ENCODE measurements around the gene CNOT4. TPM values are rescaled to one million over a fixed set of nuclear protein-coding genes. Genes with fewer than 3 reads are reported as not detected.

Gene CNOT4
- total RNA-seq, 6 experiments from 2014 or later: 23.2 to 27.3 (median 25.1) TPM

DNA sequence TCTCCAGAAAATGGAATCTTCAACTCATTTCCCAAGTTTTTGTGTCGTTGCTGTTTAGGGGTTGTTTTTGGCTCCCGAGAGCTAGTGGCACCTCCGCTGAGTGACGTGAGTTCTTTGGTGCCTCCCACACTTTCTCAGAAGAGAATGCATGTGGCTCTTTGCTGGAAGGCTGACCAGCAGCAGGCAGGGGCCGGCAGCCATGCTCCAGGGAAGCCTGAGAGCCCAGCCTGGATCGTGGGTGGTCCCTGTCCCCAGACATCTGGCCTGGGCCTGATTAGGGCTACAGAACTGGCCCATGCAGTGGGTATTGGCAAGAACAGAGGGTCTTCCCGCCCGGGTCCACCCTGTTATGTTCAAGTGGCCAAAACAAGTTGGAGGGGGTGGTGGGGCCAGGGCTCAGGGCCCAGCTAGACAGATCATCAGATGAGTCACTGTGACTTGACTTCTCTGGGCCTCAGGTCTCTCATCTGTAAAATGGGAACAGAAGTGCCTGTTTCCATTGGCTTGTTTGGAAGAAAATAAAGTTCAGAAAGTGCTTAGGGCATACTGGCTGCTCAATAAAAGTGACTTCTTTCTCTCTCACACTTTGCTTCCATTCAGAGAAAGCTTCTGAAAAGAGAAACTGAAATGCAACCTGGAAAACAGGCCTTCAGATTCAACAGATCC is 193.1 kb downstream of the CNOT4 start:
- peaks cover 28% of the 10 kb centered on the region for H3K27me3 Mint-ChIP-seq (ENCODE audit: insufficient read depth)
- no peak overlapping the region for H3K27ac Mint-ChIP-seq
- peaks cover 10% of the 10 kb centered on the region; the same call in 1 of the 2 replicates for H3K4me1 Mint-ChIP-seq (ENCODE audit: low read depth)
- TF ChIP-seq, protein P1, sequence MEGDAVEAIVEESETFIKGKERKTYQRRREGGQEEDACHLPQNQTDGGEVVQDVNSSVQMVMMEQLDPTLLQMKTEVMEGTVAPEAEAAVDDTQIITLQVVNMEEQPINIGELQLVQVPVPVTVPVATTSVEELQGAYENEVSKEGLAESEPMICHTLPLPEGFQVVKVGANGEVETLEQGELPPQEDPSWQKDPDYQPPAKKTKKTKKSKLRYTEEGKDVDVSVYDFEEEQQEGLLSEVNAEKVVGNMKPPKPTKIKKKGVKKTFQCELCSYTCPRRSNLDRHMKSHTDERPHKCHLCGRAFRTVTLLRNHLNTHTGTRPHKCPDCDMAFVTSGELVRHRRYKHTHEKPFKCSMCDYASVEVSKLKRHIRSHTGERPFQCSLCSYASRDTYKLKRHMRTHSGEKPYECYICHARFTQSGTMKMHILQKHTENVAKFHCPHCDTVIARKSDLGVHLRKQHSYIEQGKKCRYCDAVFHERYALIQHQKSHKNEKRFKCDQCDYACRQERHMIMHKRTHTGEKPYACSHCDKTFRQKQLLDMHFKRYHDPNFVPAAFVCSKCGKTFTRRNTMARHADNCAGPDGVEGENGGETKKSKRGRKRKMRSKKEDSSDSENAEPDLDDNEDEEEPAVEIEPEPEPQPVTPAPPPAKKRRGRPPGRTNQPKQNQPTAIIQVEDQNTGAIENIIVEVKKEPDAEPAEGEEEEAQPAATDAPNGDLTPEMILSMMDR (IDR thresholded peaks at IDR 0.05): no peak
- H3K36me3 Mint-ChIP-seq (ENCODE audit: low read depth): no peaks in the 10 kb centered on the region
- no peak for DNase-seq
- H3K9me3 Mint-ChIP-seq: no peaks in the 10 kb centered on the region
- no peak overlapping the region for H3K4me3 Mint-ChIP-seq

DNA sequence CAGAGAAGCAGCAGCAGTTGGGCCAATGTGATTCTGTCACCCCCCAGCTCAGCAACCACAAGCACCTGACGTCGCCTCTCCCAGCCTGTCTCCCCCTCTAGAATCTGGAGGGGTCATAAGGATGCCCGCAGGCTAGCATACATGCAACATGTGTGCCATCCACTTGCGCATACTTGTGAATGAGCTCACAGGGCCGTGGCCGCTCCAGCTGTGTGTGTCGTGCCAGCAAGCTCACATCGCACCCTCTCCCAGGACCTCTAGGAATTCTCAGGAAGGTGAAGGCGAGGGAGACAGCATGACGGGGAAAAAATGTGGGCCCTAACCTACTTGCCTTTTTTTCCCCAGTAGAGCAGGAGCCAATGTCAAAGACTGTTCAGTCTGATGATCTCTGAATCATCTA is 195.9 kb downstream of the CNOT4 start:
- H3K4me1 Mint-ChIP-seq (ENCODE audit: low read depth): no peaks in the 10 kb centered on the region
- H3K27me3 Mint-ChIP-seq (ENCODE audit: insufficient read depth): peaks cover 28% of the 10 kb centered on the region
- TF ChIP-seq, protein P1 (IDR thresholded peaks at IDR 0.05): no peak
- no peak overlapping the region for H3K4me3 Mint-ChIP-seq
- H3K27ac Mint-ChIP-seq: no peak overlapping the region
- H3K9me3 Mint-ChIP-seq: no peaks in the 10 kb centered on the region
- DNase-seq: no peak
- no peaks in the 10 kb centered on the region for H3K36me3 Mint-ChIP-seq (ENCODE audit: low read depth)

Other genes starting within 250 kb of the CNOT4 start
- 10 to 100 TPM; 32.3 to 54.7 (median 49.9) TPM for gene NUP205, start 47.8 kb upstream of the CNOT4 start, total RNA-seq (2021; fragmentation: NEBNext Ultra II Directional; extraction: Animal tissue kit (Norgen Biotek cat#: 25700))
- 10 to 100 TPM; 40.0 to 58.1 (median 51.7) TPM for gene STMP1, start 152.4 kb upstream of the CNOT4 start, total RNA-seq (2021; fragmentation: NEBNext Ultra II Directional; extraction: Animal tissue kit (Norgen Biotek cat#: 25700))
- 1 to 10 TPM in 1 of 6 experiments, under 1 TPM in 4, not detected in 1; 0.24 to 1.2 (median 0.68) TPM for gene SLC13A4, start 218.1 kb upstream of the CNOT4 start, total RNA-seq (2021; fragmentation: NEBNext Ultra II Directional; extraction: Animal tissue kit (Norgen Biotek cat#: 25700))
- gene FAM180A, start 238.7 kb upstream of the CNOT4 start, total RNA-seq (2021; fragmentation: NEBNext Ultra II Directional; extraction: Animal tissue kit (Norgen Biotek cat#: 25700)): 10 to 100 TPM in 5 of 6 experiments, 1 to 10 TPM in 1; 5.6 to 61.9 (median 53.3) TPM

Data from HFFc6 (cell line).